Measurements from ENCODE around the gene ADAM21. TPM values are rescaled to one million over a fixed set of nuclear protein-coding genes. Genes with fewer than 3 reads are reported as not detected.

ADAM21 gene
- total and polyA plus RNA-seq, 2 of the 13 experiments (the other 11 are each of a cell fraction or from before 2014, with no cell fraction given), result 0.03 to 0.07 TPM

GRCh38 chr14:70416725-70417349 lies 35.1 kb upstream of the ADAM21 start, which contains the start of gene SYNJ2BP (continued):
- TF ChIP-seq PRDM10 (CRISPR knock-in tag; IDR thresholded peaks at IDR 0.05; ENCODE audit: low read depth) (no peak), ZNF232 (CRISPR knock-in tag; IDR thresholded peaks at IDR 0.05; ENCODE audit: borderline replicate concordance) (peak; percentile 51; the same call in 1 of the 2 replicates), ELK4 (CRISPR knock-in tag; IDR thresholded peaks at IDR 0.05; ENCODE audit: borderline replicate concordance) (no peak), ZNF672 (CRISPR knock-in tag; IDR thresholded peaks at IDR 0.05) (no peak), TFDP2 (CRISPR knock-in tag; IDR thresholded peaks at IDR 0.05) (no peak), NFKB2 (CRISPR knock-in tag; IDR thresholded peaks at IDR 0.05; ENCODE audit: borderline replicate concordance) (0 out of 2 replicates have a peak, but pooled peaks have one; percentile 55), ZNF792 (CRISPR knock-in tag; IDR thresholded peaks at IDR 0.05) (0 out of 2 replicates have a peak, but pooled peaks have one; percentile 18), GFI1 (CRISPR knock-in tag; IDR thresholded peaks at IDR 0.05; ENCODE audit: borderline replicate concordance) (peak; percentile 91), ZNF362 (CRISPR knock-in tag; IDR thresholded peaks at IDR 0.05; ENCODE audit: borderline replicate concordance) (peak; percentile 9; the same call in 1 of the 2 replicates), HIVEP1 (CRISPR knock-in tag; IDR thresholded peaks at IDR 0.05) (peak; percentile 45; the same call in 1 of the 2 replicates), CREM (IDR thresholded peaks at IDR 0.05) (peak; percentile 89), CREM (CRISPR knock-in tag; IDR thresholded peaks at IDR 0.05) (no peak)
- TF ChIP-seq, protein P1, sequence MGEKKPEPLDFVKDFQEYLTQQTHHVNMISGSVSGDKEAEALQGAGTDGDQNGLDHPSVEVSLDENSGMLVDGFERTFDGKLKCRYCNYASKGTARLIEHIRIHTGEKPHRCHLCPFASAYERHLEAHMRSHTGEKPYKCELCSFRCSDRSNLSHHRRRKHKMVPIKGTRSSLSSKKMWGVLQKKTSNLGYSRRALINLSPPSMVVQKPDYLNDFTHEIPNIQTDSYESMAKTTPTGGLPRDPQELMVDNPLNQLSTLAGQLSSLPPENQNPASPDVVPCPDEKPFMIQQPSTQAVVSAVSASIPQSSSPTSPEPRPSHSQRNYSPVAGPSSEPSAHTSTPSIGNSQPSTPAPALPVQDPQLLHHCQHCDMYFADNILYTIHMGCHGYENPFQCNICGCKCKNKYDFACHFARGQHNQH (CRISPR knock-in tag; IDR thresholded peaks at IDR 0.05), result peak; percentile 60; the same call in 1 of the 2 replicates
- TF ChIP-seq, protein P2, sequence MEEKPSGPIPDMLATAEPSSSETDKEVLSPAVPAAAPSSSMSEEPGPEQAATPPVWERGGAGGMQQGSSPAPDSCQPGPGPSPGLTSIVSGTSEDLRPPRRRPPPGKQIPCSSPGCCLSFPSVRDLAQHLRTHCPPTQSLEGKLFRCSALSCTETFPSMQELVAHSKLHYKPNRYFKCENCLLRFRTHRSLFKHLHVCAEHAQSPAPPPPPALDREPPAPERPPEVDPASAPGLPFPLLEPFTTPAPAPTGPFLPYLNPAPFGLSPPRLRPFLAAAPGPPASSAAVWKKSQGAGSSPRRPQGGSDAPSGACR (CRISPR knock-in tag; IDR thresholded peaks at IDR 0.05), result no peak
- TF ChIP-seq, protein P3, sequence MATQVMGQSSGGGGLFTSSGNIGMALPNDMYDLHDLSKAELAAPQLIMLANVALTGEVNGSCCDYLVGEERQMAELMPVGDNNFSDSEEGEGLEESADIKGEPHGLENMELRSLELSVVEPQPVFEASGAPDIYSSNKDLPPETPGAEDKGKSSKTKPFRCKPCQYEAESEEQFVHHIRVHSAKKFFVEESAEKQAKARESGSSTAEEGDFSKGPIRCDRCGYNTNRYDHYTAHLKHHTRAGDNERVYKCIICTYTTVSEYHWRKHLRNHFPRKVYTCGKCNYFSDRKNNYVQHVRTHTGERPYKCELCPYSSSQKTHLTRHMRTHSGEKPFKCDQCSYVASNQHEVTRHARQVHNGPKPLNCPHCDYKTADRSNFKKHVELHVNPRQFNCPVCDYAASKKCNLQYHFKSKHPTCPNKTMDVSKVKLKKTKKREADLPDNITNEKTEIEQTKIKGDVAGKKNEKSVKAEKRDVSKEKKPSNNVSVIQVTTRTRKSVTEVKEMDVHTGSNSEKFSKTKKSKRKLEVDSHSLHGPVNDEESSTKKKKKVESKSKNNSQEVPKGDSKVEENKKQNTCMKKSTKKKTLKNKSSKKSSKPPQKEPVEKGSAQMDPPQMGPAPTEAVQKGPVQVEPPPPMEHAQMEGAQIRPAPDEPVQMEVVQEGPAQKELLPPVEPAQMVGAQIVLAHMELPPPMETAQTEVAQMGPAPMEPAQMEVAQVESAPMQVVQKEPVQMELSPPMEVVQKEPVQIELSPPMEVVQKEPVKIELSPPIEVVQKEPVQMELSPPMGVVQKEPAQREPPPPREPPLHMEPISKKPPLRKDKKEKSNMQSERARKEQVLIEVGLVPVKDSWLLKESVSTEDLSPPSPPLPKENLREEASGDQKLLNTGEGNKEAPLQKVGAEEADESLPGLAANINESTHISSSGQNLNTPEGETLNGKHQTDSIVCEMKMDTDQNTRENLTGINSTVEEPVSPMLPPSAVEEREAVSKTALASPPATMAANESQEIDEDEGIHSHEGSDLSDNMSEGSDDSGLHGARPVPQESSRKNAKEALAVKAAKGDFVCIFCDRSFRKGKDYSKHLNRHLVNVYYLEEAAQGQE (IDR thresholded peaks at IDR 0.05; ENCODE audit: borderline replicate concordance in 1 of 2, low read depth in 1 of 2, low read length in 2 of 2), result no peak

All from HepG2 (cell line).